Loucy (cell line): ENCODE data around the gene DENND4C.

Experiments used
- H2AFZ ChIP-seq: fragments of 200-600 bp; sonication (generic); 2 replicates; pipeline ENCODE4 v1.6.0; 2016; ENCODE audit warnings: antibody characterized with exemption, mild to moderate bottlenecking, low read length, moderate library complexity
- H3F3A ChIP-seq: fragments of 200-600 bp; 2 replicates; pipeline ENCODE4 v1.6.0; 2016; ENCODE audit warnings: antibody characterized with exemption, low read depth, mild to moderate bottlenecking
- H3K27me3 ChIP-seq: fragments of 200-600 bp; sonication (generic); 2 replicates; pipeline ENCODE4 v1.6.1; 2014; ENCODE audit warnings: low read length, mild to moderate bottlenecking; ENCODE audit not compliant: insufficient read depth, poor library complexity, severe bottlenecking
- H3K36me3 ChIP-seq: fragments of 200-600 bp; sonication (generic); 2 replicates; pipeline ENCODE4 v1.6.1; 2016; ENCODE audit warnings: low read length; ENCODE audit not compliant: insufficient read depth
- H3K4me1 ChIP-seq: fragments of 200-600 bp; sonication (generic); 2 replicates; pipeline ENCODE4 v1.5.1; 2014; ENCODE audit warnings: low read length, mild to moderate bottlenecking; ENCODE audit not compliant: insufficient read depth, poor library complexity, severe bottlenecking
- H3K4me2 ChIP-seq: fragments of 200-600 bp; sonication (generic); 2 replicates; pipeline ENCODE4 v1.6.0; 2014; ENCODE audit warnings: antibody characterized with exemption, low read length, low read depth, mild to moderate bottlenecking; ENCODE audit not compliant: poor library complexity, severe bottlenecking
- H3K4me3 ChIP-seq: fragments of 200-600 bp; sonication (generic); 2 replicates; pipeline ENCODE4 v1.5.1; 2014; ENCODE audit warnings: low read length, mild to moderate bottlenecking, mixed read lengths; ENCODE audit not compliant: poor library complexity, severe bottlenecking
- H3K79me2 ChIP-seq: fragments of 200-600 bp; sonication (generic); 2 replicates; pipeline ENCODE4 v1.6.1; 2014; ENCODE audit warnings: low read length; ENCODE audit not compliant: insufficient read depth
- H3K9ac ChIP-seq: fragments of 200-600 bp; sonication (generic); 2 replicates; pipeline ENCODE4 v1.6.0; 2014; ENCODE audit warnings: mild to moderate bottlenecking, low read depth, low read length, moderate library complexity; ENCODE audit not compliant: poor library complexity, severe bottlenecking
- H3K9me2 ChIP-seq: fragments of 200-600 bp; sonication (generic); replicated peaks from 2 replicates; pipeline ENCODE4 v1.6.1; 2016; ENCODE audit warnings: low read depth, low read length, mixed read lengths
- H3K9me3 ChIP-seq: fragments of 200-600 bp; sonication (generic); 2 replicates; pipeline ENCODE4 v1.6.1; 2014; ENCODE audit warnings: mild to moderate bottlenecking, antibody characterized with exemption, low read length, low read depth; ENCODE audit not compliant: insufficient read depth
- H4K20me1 ChIP-seq: fragments of 200-600 bp; sonication (generic); 2 replicates; pipeline ENCODE4 v1.6.0; 2014; ENCODE audit warnings: antibody characterized with exemption, low read length, mild to moderate bottlenecking; ENCODE audit not compliant: insufficient read depth, poor library complexity, severe bottlenecking
- EZH2phosphoT487 ChIP-seq: fragments of 200-600 bp; IDR thresholded peaks from 2 replicates; pipeline ENCODE4 v1.6.1; 2018; ENCODE audit warnings: antibody characterized with exemption, mild to moderate bottlenecking, moderate library complexity, borderline replicate concordance
- TF ChIP-seq, protein P1 (sequence below): fragments of 200-600 bp; sonication (generic); conservative IDR thresholded peaks from 2 replicates; pipeline ENCODE4 v1.5.1; 2014; ENCODE audit warnings: mild to moderate bottlenecking, antibody characterized with exemption, low read length

DENND4C gene

GRCh38 chr9:19294219-19294618, 63.7 kb downstream of the DENND4C start:
- Histone ChIP-seq H3K9ac (no peak overlapping the region), H2AFZ (no peak overlapping the region), H3K4me1 (no peaks in the 10 kb centered on the region), H3F3A (no peaks in the 10 kb centered on the region), H3K9me3 (no peaks in the 10 kb centered on the region), H3K9me2 (no peaks in the 10 kb centered on the region), H3K4me2 (no peak overlapping the region), H3K4me3 (no peak overlapping the region), H4K20me1 (no peaks in the 10 kb centered on the region), H3K36me3 (peaks cover 77% of the 10 kb centered on the region), H3K27me3 (no peaks in the 10 kb centered on the region), H3K79me2 (no peaks in the 10 kb centered on the region)
- TF ChIP-seq, protein P1, sequence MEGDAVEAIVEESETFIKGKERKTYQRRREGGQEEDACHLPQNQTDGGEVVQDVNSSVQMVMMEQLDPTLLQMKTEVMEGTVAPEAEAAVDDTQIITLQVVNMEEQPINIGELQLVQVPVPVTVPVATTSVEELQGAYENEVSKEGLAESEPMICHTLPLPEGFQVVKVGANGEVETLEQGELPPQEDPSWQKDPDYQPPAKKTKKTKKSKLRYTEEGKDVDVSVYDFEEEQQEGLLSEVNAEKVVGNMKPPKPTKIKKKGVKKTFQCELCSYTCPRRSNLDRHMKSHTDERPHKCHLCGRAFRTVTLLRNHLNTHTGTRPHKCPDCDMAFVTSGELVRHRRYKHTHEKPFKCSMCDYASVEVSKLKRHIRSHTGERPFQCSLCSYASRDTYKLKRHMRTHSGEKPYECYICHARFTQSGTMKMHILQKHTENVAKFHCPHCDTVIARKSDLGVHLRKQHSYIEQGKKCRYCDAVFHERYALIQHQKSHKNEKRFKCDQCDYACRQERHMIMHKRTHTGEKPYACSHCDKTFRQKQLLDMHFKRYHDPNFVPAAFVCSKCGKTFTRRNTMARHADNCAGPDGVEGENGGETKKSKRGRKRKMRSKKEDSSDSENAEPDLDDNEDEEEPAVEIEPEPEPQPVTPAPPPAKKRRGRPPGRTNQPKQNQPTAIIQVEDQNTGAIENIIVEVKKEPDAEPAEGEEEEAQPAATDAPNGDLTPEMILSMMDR, result no peak
- no peak for TF ChIP-seq EZH2phosphoT487

GRCh38 chr9:19298436-19299000, 68.0 kb downstream of the DENND4C start:
- Histone ChIP-seq H2AFZ (no peak overlapping the region), H3K4me3 (no peak overlapping the region), H3F3A (no peaks in the 10 kb centered on the region), H3K9ac (no peak overlapping the region), H4K20me1 (no peaks in the 10 kb centered on the region), H3K9me2 (no peaks in the 10 kb centered on the region), H3K9me3 (no peaks in the 10 kb centered on the region), H3K79me2 (no peaks in the 10 kb centered on the region), H3K36me3 (peaks cover 80% of the 10 kb centered on the region; the same call in 1 of the 2 replicates), H3K27me3 (no peaks in the 10 kb centered on the region), H3K4me1 (no peaks in the 10 kb centered on the region), H3K4me2 (no peak overlapping the region)
- TF ChIP-seq, protein P1, result no peak
- TF ChIP-seq EZH2phosphoT487, result no peak

DNA sequence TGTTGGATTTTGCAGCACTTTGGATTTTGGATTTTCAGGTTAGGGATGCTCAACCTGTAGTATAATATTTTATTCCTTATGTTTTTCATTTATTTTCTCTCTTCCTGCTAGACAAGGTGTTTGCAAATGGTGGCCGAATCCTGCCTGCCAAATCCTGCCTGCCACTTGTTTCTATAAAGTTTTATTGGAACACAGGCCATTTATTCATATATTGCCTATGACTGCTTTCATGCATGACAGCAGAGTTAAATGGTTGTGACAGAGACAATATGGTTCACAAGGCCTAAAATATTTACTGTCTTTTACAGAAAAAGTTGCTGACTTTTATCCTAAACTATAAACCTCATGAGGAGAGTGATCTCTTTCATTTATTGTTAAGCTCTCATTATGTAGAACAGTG, 72.7 kb downstream of the DENND4C start:
- no peaks in the 10 kb centered on the region for H4K20me1 ChIP-seq
- no peaks in the 10 kb centered on the region for H3K9me2 ChIP-seq
- no peak overlapping the region for H3K4me2 ChIP-seq
- H3K79me2 ChIP-seq, result no peaks in the 10 kb centered on the region
- H3K36me3 ChIP-seq, result peaks cover 58% of the 10 kb centered on the region; the same call in 1 of the 2 replicates
- no peaks in the 10 kb centered on the region for H3K27me3 ChIP-seq
- TF ChIP-seq, protein P1, result no peak
- TF ChIP-seq EZH2phosphoT487, result no peak
- H3K9me3 ChIP-seq, result no peaks in the 10 kb centered on the region
- H3K9ac ChIP-seq, result no peak overlapping the region
- no peak overlapping the region for H2AFZ ChIP-seq
- no peak overlapping the region for H3K4me3 ChIP-seq
- no peaks in the 10 kb centered on the region for H3F3A ChIP-seq
- H3K4me1 ChIP-seq, result no peaks in the 10 kb centered on the region
